Ovary (tissue), 9 donors: Measurements from ENCODE around the gene NCOR1. TPM values are rescaled to one million over a fixed set of nuclear protein-coding genes. Genes with fewer than 3 reads are reported as not detected.

ENCODE experiments used
- DNase-seq, 5 donors: peaks; one replicate each; pipeline ENCODE4 v3.0.0-alpha.2; 2019 to 2020
- H3K27ac ChIP-seq, 2 donors: fragments of 200-600 bp; one replicate each; pipeline versions ENCODE4 v1.5.1 to v1.8.0; 2019 to 2022
- H3K27me3 ChIP-seq: fragments of 200-600 bp; one replicate; pipeline ENCODE4 v1.8.0; 2022
- H3K36me3 ChIP-seq: fragments of 200-600 bp; sonication (generic); one replicate; pipeline ENCODE4 v1.5.1; 2019
- H3K4me1 ChIP-seq: one replicate; pipeline ENCODE4 v1.8.1; 2013; ENCODE audit warnings: mild to moderate bottlenecking, moderate library complexity; ENCODE audit not compliant: insufficient read depth
- H3K4me3 ChIP-seq: fragments of 200-600 bp; sonication (generic); one replicate; pipeline ENCODE4 v1.5.1; 2017
- H3K9me3 ChIP-seq, 2 donors: fragments of 200-600 bp in 1 of 2; sonication (generic) in 1 of 2; one replicate each; pipeline versions ENCODE4 v1.5.1 to v1.8.1; 2013 to 2019; ENCODE audit warnings: mild to moderate bottlenecking in 1 of 2, moderate library complexity in 1 of 2
- EP300 ChIP-seq: sonication (generic); formaldehyde crosslinking; IDR thresholded peaks from one replicate; pipeline ENCODE4 v1.6.1; 2017; ENCODE audit warnings: antibody characterized with exemption
- POLR2A ChIP-seq: fragments of 450-650 bp; IDR thresholded peaks from one replicate; pipeline ENCODE4 v1.6.1; 2017; ENCODE audit warnings: antibody characterized with exemption, mild to moderate bottlenecking, moderate library complexity
- WGBS, 3 donors: extraction: QIAGEN DNeasy Blood & Tissue Kit in 1 of 3; methylation state at CpG; one replicate each; pipeline versions ENCODE4 v1.1.5 to v1.1.7; 2013 to 2017; 5-methylcytosine and 5-hydroxymethylcytosine counted together
- intact Hi-C, 4 donors: fragments of 100-400 bp; cut with DNase I; formaldehyde crosslinking; loops; one replicate each; pipeline versions ENCODE4 v1.11.0 to v1.15.1; 2022 to 2023
- polyA plus RNA-seq, 2 donors: library from polyadenylated mRNA; stranded (reverse); fragments of 200-250 nt in 1 of 2; fragments of 350-450 nt in 1 of 2; fragmentation: Illumina TruSeq in 1 of 2; extraction: RNeasy Lipid Tissue Mini Kit (QIAGEN cat#74804) in 1 of 2; gene quantifications; one replicate each; pipeline ENCODE4 v1.2.3, GENCODE V29; 2013 to 2014
- total RNA-seq, 7 donors: library from RNA; depleted of rRNA in 2 of 7; stranded (reverse); fragments of >200 nt in 2 of 7; fragmentation: NEBNext Ultra II Directional in 3 of 7; extraction: Animal tissue kit (Norgen Biotek cat#: 25700) in 3 of 7; gene quantifications; one replicate each; pipeline versions ENCODE4 v1.1.0 to v1.2.4, GENCODE V29; 2016 to 2023
- TF ChIP-seq, protein P1 (sequence below), 3 donors: fragments of 450-650 bp in 2 of 3; fragments of 200-600 bp in 1 of 3; IDR thresholded peaks; one replicate each; pipeline versions ENCODE4 v1.5.1 to v1.8.0; 2016 to 2022; ENCODE audit warnings: antibody characterized with exemption in 3 of 3, mild to moderate bottlenecking in 1 of 3
- donor health status: DM: no; HTN: no; CAD: no; lungs with moderate emphysema.
- donor health status: DM: no; HTN: no; CAD: no.
- donor health status: Bipolar disorder and iron deficiency.
- donor health status: DM: yes; HTN: yes; CAD: no.
- donor health status: DM: no; HTN: no; CAD: no.
- donor health status: DM: yes; HTN: yes; CAD: no.

The NCOR1 gene
- total and polyA plus RNA-seq, 9 donors = 32.4 to 142 (median 110) TPM

DNA sequence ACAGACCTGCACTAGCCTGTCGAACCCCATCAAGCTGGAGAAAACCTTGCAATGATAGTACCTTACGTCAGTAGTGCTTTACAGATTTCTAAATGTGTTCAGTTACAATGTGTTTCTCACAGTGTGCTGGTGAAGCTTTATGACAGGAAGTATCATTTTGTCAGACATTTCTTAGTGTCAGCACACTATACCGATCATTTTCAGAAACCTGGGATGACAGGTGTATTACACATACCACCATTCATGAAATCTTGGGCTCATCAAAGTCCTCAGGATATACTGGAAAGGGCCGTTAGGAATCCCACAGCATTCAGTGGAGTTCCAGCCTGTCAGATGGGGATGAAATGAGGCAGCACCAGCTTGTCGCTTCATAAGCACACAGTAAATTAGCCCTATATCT, 188.4 kb downstream of the NCOR1 start:
- H3K27me3 ChIP-seq = no peaks in the 10 kb centered on the region
- no peaks in the 10 kb centered on the region for H3K9me3 ChIP-seq
- no peak for DNase-seq
- H3K4me3 ChIP-seq = no peak overlapping the region
- no peaks in the 10 kb centered on the region for H3K36me3 ChIP-seq
- no peak for TF ChIP-seq POLR2A
- H3K27ac ChIP-seq = no peak overlapping the region
- intact Hi-C loops = no loop called here
- no peaks in the 10 kb centered on the region for H3K4me1 ChIP-seq
- 94 to 95% (median 94%) methylated on average over 5 of the region's 5 CpGs for WGBS, 3 donors

DNA sequence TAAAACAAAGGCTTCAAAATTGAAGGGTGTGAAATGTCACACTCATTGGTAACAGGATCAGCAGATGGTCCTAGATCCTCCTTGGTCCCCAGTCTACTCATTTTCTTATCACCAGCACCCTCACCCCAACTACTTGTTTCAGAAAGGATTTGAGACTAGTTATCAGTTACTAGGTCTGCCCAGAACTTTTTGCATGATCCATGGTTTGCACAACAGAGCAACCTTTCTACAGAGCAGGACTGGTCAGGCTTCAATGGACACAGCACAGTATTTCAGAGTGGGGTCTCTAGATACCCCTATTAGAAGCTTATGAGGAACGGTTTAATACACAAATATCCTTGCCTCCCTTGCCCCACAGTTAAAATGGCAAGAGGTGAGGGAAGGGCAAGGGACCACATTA, 190.1 kb downstream of the NCOR1 start:
- intact Hi-C loops = no loop called here
- Histone ChIP-seq H3K27me3 (no peaks in the 10 kb centered on the region), H3K27ac (no peak overlapping the region), H3K4me3 (no peak overlapping the region), H3K4me1 (no peaks in the 10 kb centered on the region), H3K9me3 (no peaks in the 10 kb centered on the region), H3K36me3 (no peaks in the 10 kb centered on the region)
- TF ChIP-seq POLR2A (no peak), EP300 (no peak)
- TF ChIP-seq, protein P1, sequence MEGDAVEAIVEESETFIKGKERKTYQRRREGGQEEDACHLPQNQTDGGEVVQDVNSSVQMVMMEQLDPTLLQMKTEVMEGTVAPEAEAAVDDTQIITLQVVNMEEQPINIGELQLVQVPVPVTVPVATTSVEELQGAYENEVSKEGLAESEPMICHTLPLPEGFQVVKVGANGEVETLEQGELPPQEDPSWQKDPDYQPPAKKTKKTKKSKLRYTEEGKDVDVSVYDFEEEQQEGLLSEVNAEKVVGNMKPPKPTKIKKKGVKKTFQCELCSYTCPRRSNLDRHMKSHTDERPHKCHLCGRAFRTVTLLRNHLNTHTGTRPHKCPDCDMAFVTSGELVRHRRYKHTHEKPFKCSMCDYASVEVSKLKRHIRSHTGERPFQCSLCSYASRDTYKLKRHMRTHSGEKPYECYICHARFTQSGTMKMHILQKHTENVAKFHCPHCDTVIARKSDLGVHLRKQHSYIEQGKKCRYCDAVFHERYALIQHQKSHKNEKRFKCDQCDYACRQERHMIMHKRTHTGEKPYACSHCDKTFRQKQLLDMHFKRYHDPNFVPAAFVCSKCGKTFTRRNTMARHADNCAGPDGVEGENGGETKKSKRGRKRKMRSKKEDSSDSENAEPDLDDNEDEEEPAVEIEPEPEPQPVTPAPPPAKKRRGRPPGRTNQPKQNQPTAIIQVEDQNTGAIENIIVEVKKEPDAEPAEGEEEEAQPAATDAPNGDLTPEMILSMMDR (IDR thresholded peaks at IDR 0.05) = no peak
- no peak for DNase-seq
- 92 to 100% (median 93%) methylated on average over 1 of the region's 1 CpG for WGBS, 3 donors

DNA sequence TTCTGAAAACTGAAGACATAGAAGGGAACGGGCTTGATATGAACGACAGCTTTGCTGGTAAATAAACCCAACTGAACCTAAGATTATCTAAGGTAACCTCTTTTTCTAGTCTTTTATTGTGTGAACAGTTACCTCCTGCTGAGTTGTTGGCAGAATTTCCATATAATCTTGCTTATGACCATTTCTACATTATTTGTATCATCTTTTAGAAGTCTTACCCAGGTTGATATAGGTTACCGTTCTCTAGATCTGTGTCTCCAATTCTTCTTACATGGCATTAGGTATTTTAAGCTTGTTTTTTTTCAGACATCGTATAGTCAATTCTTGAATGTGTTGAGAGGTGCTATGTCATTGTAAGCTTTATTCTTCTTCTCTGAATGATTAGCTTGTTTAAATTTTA, 191.5 kb downstream of the NCOR1 start:
- TF ChIP-seq POLR2A = no peak
- TF ChIP-seq, protein P1 (IDR thresholded peaks at IDR 0.05) = no peak
- no peak for TF ChIP-seq EP300
- Histone ChIP-seq H3K9me3 (no peaks in the 10 kb centered on the region), H3K27ac (no peak overlapping the region), H3K4me3 (no peak overlapping the region), H3K36me3 (no peaks in the 10 kb centered on the region), H3K4me1 (no peaks in the 10 kb centered on the region), H3K27me3 (no peaks in the 10 kb centered on the region)
- DNase-seq = no peak
- intact Hi-C loops = no loop called here
- WGBS, 3 donors = 64 to 75% (median 68%) methylated on average over 4 of the region's 4 CpGs

DNA sequence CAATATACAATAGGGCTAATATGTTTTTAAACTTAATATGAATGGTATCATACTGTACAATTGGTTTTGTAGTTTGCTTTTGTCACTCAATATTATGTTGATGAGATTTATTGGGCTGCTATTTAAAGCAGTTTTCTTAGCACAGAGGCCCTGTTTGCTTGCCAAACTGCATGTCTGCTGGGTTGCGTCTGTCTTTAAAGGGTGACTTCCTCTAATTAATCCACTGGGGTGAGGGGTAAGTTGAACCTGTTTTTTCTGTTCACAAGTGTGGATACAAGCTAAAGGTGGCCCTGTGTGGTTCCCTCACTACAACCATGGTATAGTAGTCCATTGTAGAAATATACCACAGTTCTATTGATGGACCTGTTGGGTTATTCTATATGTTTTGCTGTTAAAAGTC, 196.0 kb downstream of the NCOR1 start:
- TF ChIP-seq, protein P1 (IDR thresholded peaks at IDR 0.05) = no peak
- TF ChIP-seq EP300 = no peak
- TF ChIP-seq POLR2A = no peak
- H3K36me3 ChIP-seq = no peaks in the 10 kb centered on the region
- H3K9me3 ChIP-seq = no peaks in the 10 kb centered on the region
- WGBS, 3 donors = 66 to 92% (median 90%) methylated on average over 1 of the region's 1 CpG
- no peak overlapping the region for H3K27ac ChIP-seq
- no peaks in the 10 kb centered on the region for H3K27me3 ChIP-seq
- no peak for DNase-seq
- H3K4me3 ChIP-seq = no peak overlapping the region
- intact Hi-C loops = no loop called here
- H3K4me1 ChIP-seq = no peaks in the 10 kb centered on the region

DNA sequence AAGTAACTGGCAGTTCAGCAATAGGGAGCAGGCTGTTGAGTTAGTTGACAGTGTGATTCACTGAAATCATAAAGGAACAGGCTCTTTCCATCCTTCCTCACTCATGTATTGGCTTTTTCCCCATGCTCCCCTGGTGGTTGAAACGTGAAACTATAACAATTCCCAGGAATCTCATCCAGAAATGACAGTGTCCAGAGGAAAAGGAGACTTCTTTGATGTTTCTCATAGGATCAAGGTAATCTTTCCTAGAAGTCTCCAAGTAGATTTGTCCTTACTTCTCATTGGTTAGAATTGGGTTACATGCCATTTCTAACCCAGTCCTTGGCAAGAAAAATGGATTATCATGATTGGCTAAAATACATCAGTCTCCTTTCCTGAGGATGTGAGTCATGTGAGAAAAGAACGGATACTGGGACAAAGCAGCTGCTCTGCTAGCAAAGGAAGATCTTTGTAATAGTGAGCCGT, 201.4 kb downstream of the NCOR1 start:
- Histone ChIP-seq H3K9me3 (no peaks in the 10 kb centered on the region), H3K4me3 (no peak overlapping the region), H3K36me3 (no peaks in the 10 kb centered on the region), H3K27ac (no peak overlapping the region), H3K27me3 (no peaks in the 10 kb centered on the region), H3K4me1 (no peaks in the 10 kb centered on the region)
- intact Hi-C loops = no loop called here
- TF ChIP-seq POLR2A (no peak), EP300 (no peak)
- TF ChIP-seq, protein P1 (IDR thresholded peaks at IDR 0.05) = no peak
- WGBS, 3 donors = 29 to 38% (median 35%) methylated on average over 3 of the region's 3 CpGs
- DNase-seq = no peak
